SK-N-DZ (cell line): ENCODE measurements around the gene HLA-DQB1.
"Not testable (repeated sequence)": the region's sequence is repeated elsewhere in the genome, so short reads cannot be mapped to it uniquely, and the experiment has no call there.

Experiments used
- DNase-seq: peaks from one replicate; pipeline ENCODE4 v3.0.0-alpha.2; 2015; ENCODE audit warnings: low spot score

HLA-DQB1 gene

GRCh38 chr6:32662836-32663235 is 3.6 kb downstream of the HLA-DQB1 start:
- no peak for DNase-seq

DNA sequence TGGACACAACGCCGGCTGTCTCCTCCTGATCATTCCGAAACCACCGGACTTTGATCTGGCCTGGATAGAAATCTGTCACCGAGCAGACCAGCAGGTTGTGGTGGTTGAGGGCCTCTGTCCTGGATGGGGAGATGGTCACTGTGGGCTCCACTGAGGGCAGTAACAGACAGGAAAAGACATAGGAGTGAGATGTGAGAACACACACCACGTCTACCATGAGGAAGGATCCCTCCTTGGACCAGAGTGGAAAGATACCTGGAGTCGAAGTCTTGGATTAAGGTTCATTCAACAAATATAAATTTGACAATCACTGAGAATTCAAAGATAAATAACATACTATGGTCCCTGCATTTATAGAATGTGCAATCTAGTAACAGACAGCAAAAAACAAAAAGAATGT is 4.4 kb downstream of the HLA-DQB1 start:
- no peak for DNase-seq

- no peak for DNase-seq
Measured at GRCh38 chr6:32659856-32660595, 6.4 kb downstream of the HLA-DQB1 start.

GRCh38 chr6:32658268-32658897 is 8.1 kb downstream of the HLA-DQB1 start:
- no peak for DNase-seq

GRCh38 chr6:32657819-32658218 is 8.6 kb downstream of the HLA-DQB1 start:
- DNase-seq, result not testable (repeated sequence)

DNA sequence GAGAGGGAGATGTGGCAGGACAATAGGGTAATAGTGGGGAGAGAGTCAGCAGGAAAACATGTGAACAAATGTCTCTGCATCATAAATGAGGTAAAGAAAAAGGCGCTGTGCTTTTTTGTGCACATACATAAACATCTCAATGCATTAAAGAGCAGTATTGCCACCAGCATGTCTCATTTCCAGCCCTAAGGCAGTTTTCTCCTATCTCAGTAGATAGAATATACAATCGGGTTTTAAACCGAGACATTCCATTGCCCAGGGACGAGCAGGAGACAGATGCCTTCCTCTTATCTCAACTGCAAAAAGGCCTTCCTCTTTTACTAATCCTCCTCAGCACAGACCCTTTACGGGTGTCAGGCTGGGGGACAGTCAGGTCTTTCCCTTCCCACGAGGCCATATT is 9.1 kb downstream of the HLA-DQB1 start:
- not testable (repeated sequence) for DNase-seq

DNA sequence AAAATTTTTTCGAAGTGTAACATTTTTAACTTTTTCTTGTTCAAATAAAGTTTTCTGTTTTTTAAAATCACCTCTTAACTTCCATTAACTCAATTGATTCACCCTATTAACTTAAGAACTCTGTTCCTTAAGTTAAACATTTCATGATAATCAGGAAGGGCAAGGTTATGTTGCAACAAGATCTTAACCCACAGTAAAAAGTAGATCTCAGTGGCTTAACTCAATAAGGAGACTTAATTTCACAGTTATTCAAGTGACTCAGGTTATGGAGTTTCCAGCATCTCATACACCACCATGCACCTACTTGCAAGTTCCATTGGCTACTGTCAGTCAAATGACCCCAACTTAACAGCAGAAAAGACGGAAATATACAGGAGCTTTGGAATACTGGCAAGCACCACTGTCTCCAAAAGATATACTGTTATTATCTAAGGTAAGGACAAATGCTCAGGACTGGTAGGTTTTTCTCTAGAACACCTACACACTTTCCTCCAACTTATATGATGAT is 11.2 kb downstream of the HLA-DQB1 start:
- no peak for DNase-seq

GRCh38 chr6:32645047-32645703 is 21.3 kb downstream of the HLA-DQB1 start:
- DNase-seq, result no peak

DNA sequence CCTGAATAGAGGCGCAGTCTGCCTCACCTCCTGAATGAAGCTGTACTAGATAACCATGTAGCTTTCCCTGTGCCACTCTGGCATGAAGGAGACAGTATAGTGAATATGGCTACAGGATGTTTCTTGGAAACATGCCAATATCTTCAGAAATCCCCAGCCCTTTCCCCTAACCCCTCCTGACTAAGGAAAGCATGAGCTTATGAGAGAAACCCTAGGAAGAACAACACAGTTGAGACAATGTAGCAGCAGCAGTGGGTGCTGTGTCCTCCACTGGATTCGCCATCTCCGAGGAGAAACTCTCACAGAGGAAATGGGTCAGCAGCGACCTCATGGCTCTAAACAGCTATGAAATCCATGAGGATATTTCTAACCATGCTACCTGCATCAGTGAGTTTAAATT is 22.6 kb downstream of the HLA-DQB1 start:
- DNase-seq, result no peak

GRCh38 chr6:32642720-32643106 is 23.7 kb downstream of the HLA-DQB1 start:
- no peak for DNase-seq

DNA sequence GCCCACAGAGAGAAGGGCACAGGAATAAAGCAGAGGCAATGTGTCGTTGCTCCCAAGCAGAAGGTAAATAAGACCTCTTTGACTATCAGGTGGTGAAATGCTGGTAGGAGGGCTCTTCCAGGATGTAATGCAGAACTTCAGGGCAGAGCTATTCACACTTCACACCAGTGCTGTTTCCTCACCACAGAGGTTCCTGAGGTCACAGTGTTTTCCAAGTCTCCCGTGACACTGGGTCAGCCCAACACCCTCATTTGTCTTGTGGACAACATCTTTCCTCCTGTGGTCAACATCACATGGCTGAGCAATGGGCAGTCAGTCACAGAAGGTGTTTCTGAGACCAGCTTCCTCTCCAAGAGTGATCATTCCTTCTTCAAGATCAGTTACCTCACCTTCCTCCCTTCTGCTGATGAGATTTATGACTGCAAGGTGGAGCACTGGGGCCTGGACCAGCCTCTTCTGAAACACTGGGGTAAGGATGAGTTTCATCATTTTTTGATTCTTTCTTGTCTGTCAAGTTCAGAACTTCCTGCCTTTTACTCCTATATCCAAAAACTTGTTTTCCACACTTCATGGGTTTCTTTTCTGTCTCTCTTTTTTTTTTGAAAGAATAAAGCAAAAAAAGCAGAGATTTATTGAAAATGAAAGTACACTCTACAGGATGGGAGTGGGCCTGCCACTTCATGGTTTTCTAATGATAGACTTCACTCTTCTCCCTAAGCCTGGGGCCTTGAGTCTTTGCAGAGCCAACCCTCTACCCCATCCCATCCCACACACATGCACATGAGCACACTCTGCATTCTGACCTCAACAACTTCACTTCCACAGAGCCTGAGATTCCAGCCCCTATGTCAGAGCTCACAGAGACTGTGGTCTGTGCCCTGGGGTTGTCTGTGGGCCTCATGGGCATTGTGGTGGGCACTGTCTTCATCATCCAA is 24.4 kb downstream of the HLA-DQB1 start:
- DNase-seq, result not testable (repeated sequence)

- no peak for DNase-seq
Measured at GRCh38 chr6:32641122-32641521, 25.3 kb downstream of the HLA-DQB1 start.

DNA sequence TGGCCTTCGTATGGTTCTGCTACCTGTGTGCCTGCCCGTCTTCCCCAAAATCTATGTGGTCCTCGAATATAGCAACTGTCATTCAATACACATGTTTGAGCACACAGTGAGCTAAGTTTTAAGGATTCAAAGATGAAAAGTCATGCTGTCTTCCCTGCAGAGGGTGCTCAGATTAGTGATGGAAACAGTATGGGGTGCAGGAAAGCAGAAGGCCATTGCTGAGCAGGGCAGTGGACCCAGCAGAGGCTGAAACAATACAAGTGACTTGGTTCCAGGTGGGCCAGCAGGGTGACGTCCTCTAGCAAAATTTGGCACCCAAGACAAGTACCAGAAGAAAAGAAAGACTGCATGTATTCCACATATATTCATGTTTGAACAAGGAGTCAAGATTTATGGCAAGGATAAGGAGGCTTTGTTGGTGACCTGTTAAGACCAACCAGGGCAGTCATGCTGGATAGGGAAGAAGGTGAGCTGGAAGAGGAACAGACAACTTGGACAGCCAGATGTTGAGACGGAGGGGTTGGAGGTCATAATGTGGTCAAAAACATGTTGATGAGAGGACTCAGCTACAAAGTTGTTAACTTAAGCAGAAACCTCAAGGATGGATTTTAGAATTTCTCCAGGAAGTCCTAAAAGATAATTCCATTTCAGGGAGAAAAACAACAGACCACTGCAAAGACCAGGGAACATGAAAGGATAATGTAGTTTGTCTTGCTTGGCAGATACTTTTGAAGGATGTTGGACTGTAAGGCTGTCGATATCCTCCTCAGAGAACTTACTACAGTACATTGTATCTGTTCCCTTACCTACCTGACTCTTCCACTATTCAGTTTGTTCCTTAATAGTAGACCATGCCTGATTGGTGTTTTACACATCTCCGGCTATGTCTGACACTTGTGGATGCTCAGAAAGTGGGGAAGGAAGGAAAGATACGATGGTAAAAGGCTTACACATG is 26.7 kb downstream of the HLA-DQB1 start:
- DNase-seq, result no peak

DNA sequence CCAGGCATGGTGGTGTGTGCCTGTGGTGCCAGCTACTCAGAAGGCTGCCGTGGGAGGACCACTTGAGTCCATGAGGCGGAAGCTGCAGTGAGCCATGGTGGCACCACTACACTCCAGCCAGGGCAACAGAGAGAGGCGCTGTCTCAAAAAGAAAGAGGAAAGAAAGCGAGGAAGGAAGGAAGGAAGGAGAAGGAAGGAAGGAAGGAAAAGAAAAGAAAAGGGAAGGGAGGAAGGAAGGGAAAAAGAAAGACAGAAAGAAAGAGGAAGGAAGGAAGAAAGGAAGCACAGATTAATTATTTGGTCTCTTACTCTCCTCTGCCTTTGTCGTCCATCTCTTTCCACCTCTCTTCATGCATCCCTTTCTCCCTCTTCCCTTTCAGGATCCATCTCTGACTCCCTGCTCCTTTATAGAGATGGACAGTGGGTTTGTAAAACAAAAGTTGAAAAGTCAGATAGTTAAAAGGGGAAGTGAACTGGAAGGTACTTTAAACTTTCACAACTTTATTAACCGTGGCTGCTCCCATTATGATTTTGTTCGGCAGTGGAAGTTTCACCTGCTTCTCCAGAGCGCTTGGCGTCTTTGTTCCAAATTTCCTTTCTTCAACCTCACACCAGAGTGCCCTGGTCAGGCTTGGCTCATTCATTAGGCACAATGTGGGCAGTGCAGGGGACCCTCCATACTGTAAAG is 27.8 kb downstream of the HLA-DQB1 start:
- DNase-seq, result no peak

- no peak for DNase-seq
Measured at GRCh38 chr6:32637883-32638282, 28.6 kb downstream of the HLA-DQB1 start.

DNA sequence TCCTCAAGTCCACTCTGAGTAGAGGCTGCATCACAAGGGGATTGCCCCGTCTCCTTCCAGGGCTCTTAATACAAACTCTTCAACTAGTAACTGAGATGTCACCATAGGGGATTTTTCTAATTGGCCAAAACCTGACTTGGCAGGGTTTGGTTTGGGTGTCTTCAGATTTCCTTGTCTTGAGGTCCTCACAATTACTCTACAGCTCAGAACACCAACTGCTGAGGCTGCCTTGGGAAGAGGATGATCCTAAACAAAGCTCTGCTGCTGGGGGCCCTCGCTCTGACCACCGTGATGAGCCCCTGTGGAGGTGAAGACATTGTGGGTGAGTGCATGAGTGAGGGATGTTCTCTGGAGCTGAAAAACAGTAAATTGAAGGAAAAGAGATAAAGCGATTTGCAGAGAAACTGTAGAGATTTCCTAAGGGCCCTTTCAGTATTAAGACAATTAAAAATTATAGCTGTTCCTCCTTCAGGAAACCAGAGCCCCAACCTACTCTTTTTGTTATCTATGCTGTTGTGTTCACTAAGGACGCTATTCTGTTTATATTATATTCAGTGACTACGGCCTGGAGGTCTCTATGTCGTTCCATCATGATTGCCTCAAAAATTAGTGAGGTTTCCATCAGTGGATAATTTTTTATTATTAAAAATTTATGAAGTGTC is 29.1 kb downstream of the HLA-DQB1 start, which contains the start of gene HLA-DQA1:
Gene HLA-DQA1 (plus strand): TSS at position 188 of the 662 bp plus-strand sequence. CDS start 53 bp downstream, at position 241.
- no peak for DNase-seq

DNA sequence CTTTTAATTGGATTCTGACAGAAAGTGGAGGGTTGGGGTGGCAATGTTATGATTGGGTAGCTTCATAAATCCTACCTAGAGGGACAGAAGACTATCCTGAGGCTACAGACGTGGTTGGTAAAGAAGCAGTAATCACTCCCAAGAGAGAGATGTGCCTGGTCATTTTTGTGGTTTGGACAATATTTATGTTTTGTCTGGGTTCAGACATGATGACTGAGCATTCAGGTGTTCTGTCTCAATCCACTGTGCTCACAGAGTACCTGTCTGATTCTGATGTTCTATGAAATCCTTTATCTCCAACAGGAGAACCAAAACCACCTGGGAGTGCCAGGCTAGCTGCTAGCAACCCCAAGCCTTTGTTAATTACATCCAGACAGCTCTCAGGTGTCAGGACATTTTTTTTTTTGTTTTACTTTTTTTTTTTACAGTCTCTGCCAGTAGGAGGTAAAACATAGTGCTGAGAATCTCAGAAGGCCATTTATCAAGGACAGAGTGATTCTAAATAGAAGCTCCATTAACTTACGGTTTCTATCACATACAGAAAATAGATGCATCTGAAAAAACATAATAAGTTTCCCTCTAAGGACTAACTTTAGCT is 30.8 kb downstream of the HLA-DQB1 start:
- DNase-seq, result no peak

DNA sequence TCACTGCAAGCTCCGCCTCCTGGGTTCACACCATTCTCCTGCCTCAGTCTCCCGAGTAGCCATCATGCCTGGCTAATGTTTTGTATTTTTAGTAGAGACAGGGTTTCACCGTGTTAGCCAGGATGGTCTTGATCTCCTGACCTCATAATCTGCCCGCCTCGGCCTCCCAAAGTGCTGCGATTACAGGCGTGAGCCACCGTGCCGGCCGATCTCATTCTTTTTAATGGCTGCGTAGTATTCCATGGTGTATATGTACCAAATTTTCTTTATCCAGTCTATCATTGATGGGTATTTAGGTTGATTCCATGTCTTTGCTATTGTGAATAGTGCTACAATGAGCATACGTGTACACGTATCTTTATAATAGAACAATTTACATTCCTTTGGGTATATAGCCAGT is 36.7 kb downstream of the HLA-DQB1 start:
- not testable (repeated sequence) for DNase-seq

DNA sequence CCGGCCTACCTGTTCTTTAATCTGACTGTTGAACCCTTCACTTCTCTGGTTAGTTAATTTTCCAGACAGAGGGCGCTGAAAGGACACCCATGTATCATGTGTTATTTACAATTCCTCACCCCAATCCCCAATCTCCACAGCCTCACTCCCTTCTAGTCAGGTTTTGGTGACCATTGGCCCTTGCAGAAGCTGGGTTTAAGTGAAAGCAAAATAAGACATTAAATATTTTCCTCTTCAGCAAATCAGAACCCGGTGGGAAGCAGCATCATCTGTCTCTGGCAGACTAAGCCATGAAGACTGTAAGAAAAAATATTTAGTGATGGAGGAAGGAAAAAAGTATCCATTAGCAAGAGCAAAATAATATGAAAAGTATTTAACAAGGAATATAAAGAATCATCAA is 38.6 kb downstream of the HLA-DQB1 start:
- no peak for DNase-seq
